Right lobe of liver (tissue), 4 donors: Measurements from ENCODE around the gene TMEM233.

ENCODE experiments used
- CTCF ChIP-seq, 4 donors: fragments of 200-600 bp in 3 of 4; fragments of 450-650 bp in 1 of 4; IDR thresholded peaks; one replicate each; pipeline versions ENCODE4 v1.5.1 to v1.8.0; 2016 to 2022; ENCODE audit warnings: antibody characterized with exemption in 4 of 4, mild to moderate bottlenecking in 2 of 4
- POLR2A ChIP-seq: fragments of 450-650 bp; IDR thresholded peaks from one replicate; pipeline ENCODE4 v1.6.1; 2017; ENCODE audit warnings: antibody characterized with exemption, mild to moderate bottlenecking
- donor health status: DM: no; HTN: no; CAD: no.
- donor health status: DM: no; HTN: no; CAD: no.
- donor health status: DM: no; HTN: yes; CAD: no.

- TF ChIP-seq POLR2A = no peak
- TF ChIP-seq CTCF (IDR thresholded peaks at IDR 0.05) = no peak
Observed at GRCh38 chr12:119674560-119674959, 81.0 kb downstream of the TMEM233 start.
